ENCODE results near the gene SULT1A1.
"Not testable (repeated sequence)": the region's sequence is repeated elsewhere in the genome, so short reads cannot be mapped to it uniquely, and the experiment has no call there.

Gene SULT1A1

GRCh38 chr16:28609631-28610594 lies at the start of gene SULT1A1:
Gene SULT1A1 (minus strand): TSS chr16:28610044. CDS start chr16:28608855, 1,189 bp downstream.
- no peak for DNase-seq

- DNase-seq = not testable (repeated sequence)
Observed at GRCh38 chr16:28639959-28640358, 30.1 kb upstream of the SULT1A1 start.

- DNase-seq = not testable (repeated sequence)
Observed at GRCh38 chr16:28638359-28638758, 28.5 kb upstream of the SULT1A1 start.

- not testable (repeated sequence) for DNase-seq
Observed at GRCh38 chr16:28637765-28638164, 27.9 kb upstream of the SULT1A1 start, which contains the start of gene NPIPB8. Gene NPIPB8 (plus strand): TSS chr16:28638065. CDS start chr16:28638361, 296 bp downstream.

- DNase-seq = not testable (repeated sequence)
Observed at GRCh38 chr16:28636093-28636823, 26.4 kb upstream of the SULT1A1 start.

GRCh38 chr16:28630905-28631304 lies 21.1 kb upstream of the SULT1A1 start:
- DNase-seq = not testable (repeated sequence)

GRCh38 chr16:28623172-28623711 lies 13.4 kb upstream of the SULT1A1 start:
- peak; percentile 28 for DNase-seq

GRCh38 chr16:28622532-28623171 lies 12.8 kb upstream of the SULT1A1 start:
- not testable (repeated sequence) for DNase-seq

- DNase-seq = no peak
Observed at GRCh38 chr16:28621481-28622155, 11.8 kb upstream of the SULT1A1 start.

- not testable (repeated sequence) for DNase-seq
Observed at GRCh38 chr16:28620316-28620715, 10.5 kb upstream of the SULT1A1 start.

GRCh38 chr16:28617874-28618273 lies 8.0 kb upstream of the SULT1A1 start:
- DNase-seq = no peak

GRCh38 chr16:28616636-28617035 lies 6.8 kb upstream of the SULT1A1 start:
- no peak for DNase-seq

- DNase-seq = not testable (repeated sequence)
Observed at GRCh38 chr16:28616224-28616577, 6.4 kb upstream of the SULT1A1 start.

GRCh38 chr16:28615486-28616223 lies 5.8 kb upstream of the SULT1A1 start:
- DNase-seq = not testable (repeated sequence)

GRCh38 chr16:28614561-28614960 lies 4.7 kb upstream of the SULT1A1 start:
- not testable (repeated sequence) for DNase-seq

- not testable (repeated sequence) for DNase-seq
Observed at GRCh38 chr16:28613912-28614311, 4.1 kb upstream of the SULT1A1 start.

GRCh38 chr16:28612359-28613280 lies 2.8 kb upstream of the SULT1A1 start:
- not testable (repeated sequence) for DNase-seq

- no peak for DNase-seq
Observed at GRCh38 chr16:28610595-28611191, 849 bp upstream of the SULT1A1 start.

- not testable (repeated sequence) for DNase-seq
Observed at GRCh38 chr16:28608867-28609596, 812 bp downstream of the SULT1A1 start.

Data from NCI-H748 treated with DMSO at 0.1 percent for 48 hours (cell line).